ENCODE data around the gene MAP7.

DNA sequence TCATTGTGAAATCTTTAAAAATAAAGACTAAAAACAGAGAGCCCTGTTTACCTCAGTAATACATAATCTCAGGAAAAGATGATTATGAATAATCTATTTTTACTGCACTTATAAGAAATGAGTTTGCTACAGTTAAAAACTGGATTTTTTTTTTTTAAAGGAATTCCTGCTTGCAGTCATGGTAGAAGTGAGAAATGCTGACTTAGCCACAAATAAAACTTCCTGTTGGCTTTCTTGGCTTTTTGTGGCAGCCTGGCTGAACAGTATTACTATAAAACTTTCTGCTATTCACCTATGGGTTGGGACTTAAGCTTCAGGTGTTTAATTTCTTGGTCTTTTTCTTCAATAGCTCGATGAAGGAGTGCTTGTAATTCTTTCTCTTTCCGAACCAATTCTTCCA lies 12.0 kb upstream of the MAP7 start:
- TF ChIP-seq CTCF (IDR thresholded peaks at IDR 0.05) (no peak), EP300 (IDR thresholded peaks at IDR 0.05) (no peak), POLR2A (IDR thresholded peaks at IDR 0.05) (no peak), POLR2AphosphoS5 (IDR thresholded peaks at IDR 0.05) (no peak)
